GM12878 (cell line): ENCODE measurements around the gene RIT2. TPM values are rescaled to one million over a fixed set of nuclear protein-coding genes. Genes with fewer than 3 reads are reported as not detected.

Experiments used
- ATAC-seq: fragments of 200-7000 bp; cut with Tn5 transposase; 3 replicates; pipeline ENCODE4 v1.9.1; 2020; ENCODE audit warnings: mild to moderate bottlenecking, moderate library complexity
- BruUV-seq: library from RNA; stranded (reverse); fragments of 400-500 nt; replicated peaks from 2 replicates; lab custom pipeline; 2021; lab: Mats Ljungman, UMichigan
- CTCF ChIA-PET: fragments of 300-600 bp; sonication (Branson Sonifier 250); formaldehyde crosslinking; extraction: SDS; loops from one replicate; lab custom pipeline; 2021; ENCODE audit warnings: inconsistent platforms; lab: Yijun Ruan, JAX
- POLR2A ChIA-PET: fragments of 350-600 bp; formaldehyde crosslinking; extraction: SDS; loops from one replicate; lab custom pipeline; 2021; ENCODE audit warnings: inconsistent platforms; lab: Charles Lee
- RAD21 ChIA-PET: fragments of 300-600 bp; sonication (Branson Sonifier 250); formaldehyde crosslinking; loops from one replicate; lab custom pipeline; 2023; ENCODE audit warnings: antibody characterized with exemption; ENCODE audit not compliant: unreplicated experiment; lab: Charles Lee
- SMC1A ChIA-PET: fragments of 300-600 bp; sonication (Branson Sonifier 250); formaldehyde crosslinking; loops from one replicate; lab custom pipeline; 2023; ENCODE audit not compliant: unreplicated experiment, uncharacterized antibody; lab: Charles Lee
- DNase-seq: peaks from one replicate; pipeline ENCODE4 v3.0.0-alpha.2; 2011; ENCODE audit warnings: low read depth, low spot score
- FAIRE-seq: peaks from 3 replicates; lab custom pipeline; 2011; peaks lifted over from hg19 to GRCh38; lab: Jason Lieb, UNC
- H2AFZ ChIP-seq: 2 replicates; pipeline ENCODE4 v1.6.0; 2011; ENCODE audit warnings: low read depth, low read length, control low read depth; ENCODE audit not compliant: control insufficient read depth
- H3K27ac ChIP-seq: 2 replicates; pipeline ENCODE4 v1.5.1; 2011; ENCODE audit warnings: control low read depth; ENCODE audit not compliant: control insufficient read depth, insufficient read depth
- H3K27me3 ChIP-seq, 2 experiments: replicated peaks in 1 of 2; 2 replicates each; pipeline versions ENCODE4 v1.6.0 to v1.6.1; 2011; ENCODE audit warnings: low read length in 1 of 2; ENCODE audit not compliant: control insufficient read depth in 2 of 2, insufficient read depth in 2 of 2
- H3K36me3 ChIP-seq, 2 experiments: 2 replicates each; pipeline ENCODE4 v1.5.1; 2011; ENCODE audit warnings: low read length in 1 of 2; ENCODE audit not compliant: control insufficient read depth in 2 of 2, insufficient read depth in 2 of 2
- H3K4me1 ChIP-seq: 2 replicates; pipeline ENCODE4 v1.6.1; 2011; ENCODE audit warnings: mild to moderate bottlenecking, low read length, moderate library complexity, mixed read lengths; ENCODE audit not compliant: control insufficient read depth, insufficient read depth
- H3K4me2 ChIP-seq: 2 replicates; pipeline ENCODE4 v1.6.0; 2011; ENCODE audit warnings: control low read depth; ENCODE audit not compliant: control insufficient read depth, insufficient read depth
- H3K4me3 ChIP-seq: fragments of 200-600 bp; sonication (generic); 2 replicates; pipeline ENCODE4 v1.5.1; 2016
- H3K79me2 ChIP-seq: 2 replicates; pipeline ENCODE4 v1.6.0; 2011; ENCODE audit warnings: low read length; ENCODE audit not compliant: control insufficient read depth, insufficient read depth
- H3K9ac ChIP-seq: 2 replicates; pipeline ENCODE4 v1.8.0; 2011; ENCODE audit warnings: low read length, control low read depth, mixed read lengths; ENCODE audit not compliant: control insufficient read depth, insufficient read depth
- H3K9me3 ChIP-seq: replicated peaks from 3 replicates; pipeline ENCODE4 v1.5.1; 2011; ENCODE audit warnings: mild to moderate bottlenecking, low read length; ENCODE audit not compliant: control insufficient read depth, insufficient read depth
- H4K20me1 ChIP-seq: 2 replicates; pipeline ENCODE4 v1.6.0; 2011; ENCODE audit not compliant: control insufficient read depth, insufficient read depth
- BCL3 ChIP-seq: IDR thresholded peaks from 2 replicates; pipeline ENCODE4 v1.6.1; 2011; ENCODE audit warnings: borderline replicate concordance, low read depth, mild to moderate bottlenecking, moderate library complexity, low read length; ENCODE audit not compliant: insufficient read depth, poor library complexity, severe bottlenecking
- MAX ChIP-seq: IDR thresholded peaks from 2 replicates; pipeline ENCODE4 v1.6.1; 2012; ENCODE audit warnings: low read depth, low read length, improper control_type of control experiment
- TBL1XR1 ChIP-seq: IDR thresholded peaks from 2 replicates; pipeline ENCODE4 v1.6.1; 2012; ENCODE audit warnings: low read depth, low read length, improper control_type of control experiment
- ZNF274 ChIP-seq: IDR thresholded peaks from one replicate; pipeline ENCODE4 v1.8.0; 2011; ENCODE audit not compliant: insufficient read length, insufficient read depth
- WGBS: methylation state at CpG from one replicate; pipeline ENCODE4 v1.1.6; 2016; ENCODE audit warnings: low lambda C conversion rate; ENCODE audit not compliant: insufficient replicate concordance, insufficient coverage; ENCODE audit errors: missing lambda C conversion rate; 5-methylcytosine and 5-hydroxymethylcytosine counted together
- in situ Hi-C: fragments of 300-500 bp; cut with MboI; formaldehyde crosslinking; loops from 9 replicates; pipeline ENCODE4 v1.14.3; 2018; ENCODE audit warnings: mixed read lengths
- intact Hi-C: fragments of 100-400 bp; cut with micrococcal nuclease; formaldehyde crosslinking; loops from one replicate; pipeline ENCODE4 v1.14.2; 2022; ENCODE audit not compliant: unreplicated experiment
- polyA plus RNA-seq, 11 experiments: library from polyadenylated mRNA; depleted of rRNA in 4 of 11; unstranded in 6 of 11; stranded (reverse) in 5 of 11; fragments of >200 nt; fragmentation: Nextera tagmentation in 4 of 11; fragmentation: Illumina TruSeq in 1 of 11; extraction: Ambion mirVana in 4 of 11; extraction: Trizol in 1 of 11; gene quantifications; 1 replicate in 1 of 11; 2 replicates in 10 of 11; pipeline versions ENCODE4 v1.2.1 to v1.2.3, GENCODE V29; 2011 to 2016; ENCODE audit warnings: inconsistent platforms in 2 of 11, missing spikeins in 2 of 11, low read depth in 1 of 11
- total RNA-seq, 4 experiments: library from RNA; depleted of rRNA in 3 of 4; stranded (reverse); fragments of >200 nt in 3 of 4; fragmentation: Illumina TruSeq in 1 of 4; extraction: Trizol in 1 of 4; gene quantifications; 2 replicates each; pipeline versions ENCODE4 v1.2.1 to v1.2.3, GENCODE V29; 2013 to 2021

RIT2 gene
- total and polyA plus RNA-seq, 10 of the 15 experiments (the other 5 are each of a cell fraction or from before 2014, with no cell fraction given) = not detected

GRCh38 chr18:43054815-43055519 lies 60.5 kb downstream of the RIT2 start (continued):
- TF ChIP-seq BCL3 = no peak
- no peak for TF ChIP-seq ZNF274
- no peak for TF ChIP-seq TBL1XR1

- H3K36me3 ChIP-seq = no peaks in the 10 kb centered on the region
- H4K20me1 ChIP-seq = no peaks in the 10 kb centered on the region
- RAD21 ChIA-PET = no interaction called here
- H3K9me3 ChIP-seq = no peaks in the 10 kb centered on the region
- POLR2A ChIA-PET = no interaction called here
- 28% methylated on average over 3 of the region's 3 CpGs for WGBS
- H3K4me3 ChIP-seq = no peak overlapping the region
- H2AFZ ChIP-seq = no peak overlapping the region
- H3K27ac ChIP-seq = no peak overlapping the region
- no peak overlapping the region for H3K4me2 ChIP-seq
- H3K27me3 ChIP-seq = no peaks in the 10 kb centered on the region
- no TSS peak for BruUV-seq
- no peak for ATAC-seq
- no peaks in the 10 kb centered on the region for H3K4me1 ChIP-seq
- DNase-seq = no peak
- SMC1A ChIA-PET = interaction anchor here (1.2 kb wide), 1 partner anchor 18 kb away, joined by 4 read pairs; no protein-coding TSS in a partner anchor
- FAIRE-seq = no peak
- no peak for TF ChIP-seq MAX
- intact Hi-C loops (no loop called here), in situ Hi-C loops (no loop called here)
- CTCF ChIA-PET = no interaction called here
- H3K9ac ChIP-seq = no peak overlapping the region
- H3K79me2 ChIP-seq = no peaks in the 10 kb centered on the region
Measured at GRCh38 chr18:43049021-43049420, 66.5 kb downstream of the RIT2 start.
